OCI-LY3 (cell line): ENCODE measurements around the gene STMN1.

ENCODE experiments used
- CTCF ChIP-seq: fragments of 200-600, 300-600 bp; sonication (generic); IDR thresholded peaks from 2 replicates; pipeline ENCODE4 v1.5.1; 2014; ENCODE audit warnings: antibody characterized with exemption, low read length, low read depth
- EZH2phosphoT487 ChIP-seq: fragments of 200-600 bp; shearing (Covaris generic); IDR thresholded peaks from 2 replicates; pipeline ENCODE4 v1.6.1; 2018; ENCODE audit warnings: antibody characterized with exemption, mixed run types, low read depth

GRCh38 chr1:25933479-25934365, 27.5 kb upstream of the STMN1 start:
- TF ChIP-seq CTCF (no peak), EZH2phosphoT487 (no peak)
